Measurements from ENCODE around the gene PPME1.
"Not testable (repeated sequence)": the region's sequence is repeated elsewhere in the genome, so short reads cannot be mapped to it uniquely, and the experiment has no call there.

PPME1 gene, protein sequence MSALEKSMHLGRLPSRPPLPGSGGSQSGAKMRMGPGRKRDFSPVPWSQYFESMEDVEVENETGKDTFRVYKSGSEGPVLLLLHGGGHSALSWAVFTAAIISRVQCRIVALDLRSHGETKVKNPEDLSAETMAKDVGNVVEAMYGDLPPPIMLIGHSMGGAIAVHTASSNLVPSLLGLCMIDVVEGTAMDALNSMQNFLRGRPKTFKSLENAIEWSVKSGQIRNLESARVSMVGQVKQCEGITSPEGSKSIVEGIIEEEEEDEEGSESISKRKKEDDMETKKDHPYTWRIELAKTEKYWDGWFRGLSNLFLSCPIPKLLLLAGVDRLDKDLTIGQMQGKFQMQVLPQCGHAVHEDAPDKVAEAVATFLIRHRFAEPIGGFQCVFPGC

DNA sequence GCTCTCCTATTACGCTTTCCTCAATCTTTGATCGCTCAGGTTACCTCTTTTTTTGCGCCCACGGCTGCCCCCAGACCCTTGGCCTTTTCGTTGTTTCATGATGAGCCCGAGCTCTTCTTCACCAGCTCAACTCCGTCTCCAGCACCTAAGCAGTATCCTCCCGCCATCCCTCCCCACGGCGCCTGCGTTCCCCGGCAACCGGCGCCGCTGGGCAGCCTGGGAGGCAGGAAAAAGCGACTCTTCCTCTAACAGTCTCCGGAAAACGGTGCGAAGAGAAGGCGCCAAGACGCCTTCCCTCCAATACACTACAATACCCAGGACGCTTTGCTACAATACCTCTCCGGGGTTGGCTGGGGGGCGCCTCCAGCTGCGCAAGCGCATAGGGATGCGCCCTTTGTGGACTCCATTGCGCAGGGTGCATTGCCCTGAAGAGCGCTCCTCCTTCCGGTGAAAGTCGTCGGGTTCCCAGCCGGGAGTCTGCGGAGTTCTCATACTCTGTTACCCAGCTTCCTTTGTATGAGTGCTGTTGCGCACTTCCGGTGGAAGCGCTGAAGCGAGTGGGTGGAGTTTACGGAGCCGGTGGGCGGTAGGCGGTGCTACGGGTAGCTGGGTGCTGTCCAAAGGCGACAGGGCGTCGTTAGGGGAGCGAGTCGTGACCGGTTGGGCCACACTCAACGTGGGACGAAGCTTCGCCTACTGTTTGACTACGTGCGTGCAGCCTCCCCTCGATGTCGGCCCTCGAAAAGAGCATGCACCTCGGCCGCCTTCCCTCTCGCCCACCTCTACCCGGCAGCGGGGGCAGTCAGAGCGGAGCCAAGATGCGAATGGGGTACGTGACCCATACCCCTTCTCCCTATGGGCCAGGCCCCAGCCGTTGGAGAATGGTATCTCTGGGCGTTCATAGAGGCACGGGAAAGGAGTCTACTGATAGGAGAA, at the start of gene PPME1, which contains the start of gene C2CD3:
TSS of gene PPME1 (plus strand) at position 596 of the 936 bp plus-strand sequence. CDS start at position 729, 133 bp downstream.
TSS of gene C2CD3 (minus strand) at position 309 of the 936 bp plus-strand sequence. CDS start at position 99, 210 bp downstream.
- peak; percentile 100 for DNase-seq (ENCODE audit: low spot score)

DNA sequence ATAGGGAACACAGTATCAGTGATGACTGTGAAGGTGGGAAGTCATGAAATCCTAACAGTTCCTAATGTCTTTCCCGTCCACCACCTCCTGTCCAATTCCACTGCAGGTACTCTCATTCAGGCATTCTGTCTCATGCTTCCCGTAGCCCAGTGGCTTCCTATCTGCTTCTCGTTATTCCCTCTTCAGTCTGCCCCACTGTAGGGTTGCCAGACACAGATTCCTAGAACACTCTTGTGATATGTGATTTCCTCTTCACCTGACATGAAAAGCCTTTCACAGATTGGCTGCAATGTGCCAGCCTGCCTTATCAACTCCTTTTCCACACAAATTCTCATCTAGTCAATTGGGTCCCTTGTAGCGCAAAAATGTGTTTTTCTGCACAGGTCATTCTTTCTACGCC, 49.3 kb upstream of the PPME1 start:
- DNase-seq (ENCODE audit: low spot score) = no peak

DNA sequence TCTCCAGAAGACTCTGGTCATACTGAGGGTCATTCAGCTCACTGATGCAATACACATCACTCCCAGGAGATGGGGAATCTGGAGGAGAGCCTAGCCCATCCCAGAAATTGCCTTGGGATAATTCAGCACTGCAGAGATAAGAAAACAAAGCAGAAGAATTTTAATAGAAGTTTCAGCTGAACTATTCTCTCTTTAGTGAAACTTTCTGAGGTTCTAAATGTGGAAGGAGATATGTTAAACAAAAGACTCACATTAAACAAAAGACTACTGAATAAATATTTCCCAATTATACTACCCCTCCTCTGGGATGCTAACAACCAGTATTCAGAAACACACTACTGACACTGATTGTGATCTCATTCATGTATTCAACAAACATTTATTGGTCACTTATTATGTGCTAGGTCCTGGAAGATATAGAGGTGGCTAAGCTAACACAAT, 48.1 kb upstream of the PPME1 start:
- no peak for DNase-seq (ENCODE audit: low spot score)

DNA sequence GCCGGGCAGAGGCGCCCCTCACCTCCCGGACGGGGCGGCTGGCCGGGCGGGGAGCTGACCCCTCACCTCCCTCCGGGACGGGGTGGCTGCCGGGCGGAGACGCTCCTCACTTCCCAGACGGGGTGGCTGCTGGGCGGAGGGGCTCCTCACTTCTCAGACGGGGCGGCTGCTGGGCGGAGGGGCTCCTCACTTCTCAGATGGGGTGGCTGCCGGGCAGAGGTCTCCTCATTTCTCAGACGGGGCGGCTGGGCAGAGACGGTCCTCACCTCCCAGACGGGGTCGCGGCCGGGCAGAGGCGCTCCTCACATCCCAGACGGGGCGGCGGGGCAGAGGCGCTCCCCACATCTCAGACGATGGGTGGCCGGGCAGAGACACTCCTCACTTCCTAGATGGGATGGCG, 42.0 kb upstream of the PPME1 start:
- DNase-seq (ENCODE audit: low spot score) = not testable (repeated sequence)

DNA sequence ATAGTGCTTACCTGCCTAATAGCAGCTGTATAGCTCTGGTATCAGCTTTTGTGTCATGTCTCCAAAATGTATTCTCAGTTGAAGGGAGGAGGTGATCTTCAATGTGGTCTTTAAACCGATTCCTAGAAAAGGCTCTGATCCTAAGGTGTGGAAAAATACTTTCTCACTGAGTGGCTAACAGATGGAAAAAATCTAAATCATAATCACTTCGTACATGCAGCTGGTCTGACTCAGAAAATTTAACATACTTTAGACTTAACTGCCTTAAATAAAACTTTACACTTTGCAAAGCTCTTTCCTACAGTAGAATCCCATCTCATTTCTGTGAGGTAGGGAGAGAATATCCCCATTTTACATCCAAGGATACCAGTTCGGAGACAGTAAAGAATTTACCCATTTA, 38.3 kb upstream of the PPME1 start:
- DNase-seq (ENCODE audit: low spot score) = no peak

DNA sequence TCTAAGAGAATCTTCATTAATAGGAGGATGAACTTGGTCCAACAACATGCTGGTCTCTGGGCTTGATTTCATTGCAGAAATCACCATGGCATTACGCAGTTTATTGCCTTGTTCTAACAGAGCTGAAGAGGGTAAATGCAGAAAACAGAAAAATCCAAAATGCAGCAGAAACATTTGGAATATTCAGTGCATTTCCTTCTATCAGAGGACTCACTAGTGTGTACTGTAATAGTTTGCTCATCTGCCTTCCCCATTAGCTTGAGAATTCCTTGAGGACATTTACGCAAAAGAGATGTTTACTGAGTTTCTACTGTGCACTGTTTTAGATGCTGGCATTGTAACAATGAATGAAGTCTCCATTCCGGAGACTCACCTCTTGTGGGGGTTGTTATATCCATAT, 37.7 kb upstream of the PPME1 start:
- DNase-seq (ENCODE audit: low spot score) = no peak

DNA sequence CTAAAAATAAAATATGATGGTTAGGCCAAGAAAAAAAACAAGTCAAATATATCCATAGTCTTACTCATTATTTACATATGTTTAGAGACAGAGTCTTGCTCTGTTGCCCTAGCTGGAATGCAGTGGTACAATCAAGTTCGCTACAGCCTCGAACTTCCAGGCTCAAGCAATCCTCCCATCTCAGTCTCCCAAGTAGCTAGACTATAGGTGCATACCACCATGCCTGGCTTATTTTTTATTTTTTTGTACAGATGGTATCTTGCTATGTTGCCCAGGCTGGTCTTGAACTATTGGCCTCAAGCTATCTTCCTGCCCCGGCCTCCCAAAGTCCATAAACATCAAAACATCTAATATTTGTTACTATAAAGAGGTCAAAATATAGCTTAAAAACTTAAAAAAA, 36.4 kb upstream of the PPME1 start:
- DNase-seq (ENCODE audit: low spot score) = no peak

DNA sequence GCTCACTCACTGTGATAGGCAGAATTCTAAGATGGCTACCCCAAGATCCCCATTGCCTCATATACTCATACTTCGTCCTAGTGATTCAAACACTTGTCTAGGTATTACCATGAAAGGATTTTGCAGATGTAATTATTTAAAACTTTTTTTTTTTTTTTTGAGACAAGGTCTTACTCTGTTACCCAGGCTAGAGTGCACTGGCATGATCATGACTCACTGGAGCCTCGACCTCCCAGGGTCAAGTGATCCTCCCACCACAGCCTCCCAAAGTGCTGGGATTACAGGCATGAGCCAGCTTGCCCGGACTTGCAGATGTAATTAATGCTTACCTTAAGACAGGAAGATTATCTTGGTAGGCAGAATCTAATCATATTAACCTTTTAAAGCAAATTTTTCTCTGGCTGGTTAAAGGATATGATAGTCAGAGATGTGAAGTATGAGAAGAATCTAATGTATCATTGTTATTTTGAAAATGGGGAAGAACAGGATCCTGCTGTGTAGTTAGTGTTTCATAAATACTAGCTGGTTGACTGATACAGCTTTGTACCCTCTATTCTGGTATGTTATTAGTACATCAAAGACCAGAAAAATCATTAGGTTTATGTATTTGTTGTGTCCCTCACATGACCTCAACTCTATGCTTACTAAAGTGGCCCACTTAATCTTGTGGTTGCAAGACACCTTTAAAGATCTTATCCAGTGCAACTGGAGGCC, 35.8 kb upstream of the PPME1 start:
- no peak for DNase-seq (ENCODE audit: low spot score)

DNA sequence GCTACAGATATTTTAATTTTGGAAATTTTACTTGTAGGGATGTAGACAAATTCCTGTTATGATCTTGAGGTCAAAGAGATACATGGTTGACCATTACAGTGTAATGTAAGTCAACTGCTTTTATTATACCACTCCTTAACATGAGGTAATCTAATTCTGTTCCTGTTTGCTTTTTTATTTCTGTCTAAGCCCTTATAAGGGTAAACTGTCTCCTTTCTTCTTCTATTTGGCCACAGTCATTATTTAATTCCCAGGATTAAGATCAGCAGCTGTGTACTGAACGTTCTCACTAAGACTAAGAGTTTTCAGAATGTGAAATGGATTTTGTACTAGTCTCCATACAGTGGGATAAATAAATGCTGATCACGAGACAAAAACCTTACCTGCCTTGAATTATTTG, 33.1 kb upstream of the PPME1 start:
- DNase-seq (ENCODE audit: low spot score) = no peak

DNA sequence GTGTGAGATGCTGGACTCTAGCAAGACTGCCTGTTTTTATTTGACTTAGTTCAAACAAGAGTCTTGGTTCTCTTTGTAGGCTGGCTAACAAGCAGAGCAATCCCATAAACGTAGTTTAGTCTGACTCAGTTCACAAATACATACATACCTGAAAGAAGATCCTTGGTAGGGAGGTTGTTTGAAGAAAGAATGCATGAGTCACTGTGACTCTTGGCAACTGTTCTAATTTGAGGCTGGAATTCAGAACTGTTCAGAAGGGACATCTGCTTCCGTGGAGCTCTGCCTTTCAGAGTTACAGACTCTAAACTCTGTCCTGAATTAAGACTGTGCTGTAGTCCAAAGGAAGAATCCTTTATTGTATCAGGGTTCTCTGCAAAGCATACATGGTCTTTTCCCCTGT, 32.5 kb upstream of the PPME1 start:
- peak; percentile 89 for DNase-seq (ENCODE audit: low spot score)

DNA sequence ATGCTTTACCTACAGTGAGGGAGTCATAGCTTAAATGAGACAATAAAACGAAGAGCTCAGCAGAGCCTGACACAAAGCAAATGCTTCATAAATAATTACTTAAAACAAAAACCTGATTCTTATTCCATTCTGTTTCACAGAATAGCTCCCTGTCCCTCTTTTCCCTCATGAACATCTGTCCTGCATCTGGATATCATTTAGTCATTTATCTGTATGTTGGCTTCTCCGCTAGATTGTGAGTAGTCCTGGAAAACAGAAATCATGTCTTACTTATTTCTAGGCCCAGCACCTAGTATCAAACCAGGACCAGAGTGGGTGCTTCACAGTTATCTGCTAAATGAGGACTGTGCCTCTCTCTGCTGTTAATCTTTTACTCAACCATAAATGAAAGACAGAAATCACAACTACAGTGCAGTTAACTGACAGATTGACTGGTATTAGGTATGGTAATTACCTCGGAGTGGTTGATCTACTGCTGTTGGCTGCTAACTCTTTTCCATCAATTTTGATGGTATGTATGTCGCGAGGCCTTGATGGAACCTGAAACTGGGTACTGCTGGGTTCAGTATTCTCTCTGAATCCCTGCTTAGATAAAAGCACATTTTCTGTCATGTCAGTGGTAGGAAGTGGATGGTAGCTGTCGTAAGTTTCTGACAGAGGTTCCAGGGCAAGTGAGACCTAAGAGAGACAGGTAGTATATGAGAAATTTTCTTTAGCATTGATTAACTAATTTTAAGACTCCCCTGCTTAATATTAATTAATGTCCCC, 31.8 kb upstream of the PPME1 start:
- no peak for DNase-seq (ENCODE audit: low spot score)

DNA sequence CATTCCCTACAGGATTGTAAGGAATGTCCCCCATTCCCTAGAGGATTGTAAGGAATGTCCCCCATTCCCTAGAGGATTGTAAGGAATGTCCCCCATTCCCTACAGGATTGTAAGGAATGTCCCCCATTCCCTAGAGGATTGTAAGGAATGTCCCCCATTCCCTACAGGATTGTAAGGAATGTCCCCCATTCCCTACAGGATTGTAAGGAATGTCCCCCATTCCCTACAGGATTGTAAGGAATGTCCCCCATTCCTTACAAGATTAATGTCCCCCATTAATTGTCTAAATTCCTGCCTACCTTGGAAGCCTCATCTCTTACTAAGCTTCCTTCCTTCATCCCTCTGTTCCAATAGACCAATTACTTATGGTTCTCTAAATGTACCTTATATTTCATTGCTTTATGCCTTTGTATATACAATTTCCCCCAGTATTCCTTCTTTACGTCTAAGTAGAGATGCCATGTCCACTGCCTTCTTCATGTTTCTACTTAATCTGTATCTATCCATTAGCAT, 31.1 kb upstream of the PPME1 start:
- DNase-seq (ENCODE audit: low spot score) = not testable (repeated sequence)

DNA sequence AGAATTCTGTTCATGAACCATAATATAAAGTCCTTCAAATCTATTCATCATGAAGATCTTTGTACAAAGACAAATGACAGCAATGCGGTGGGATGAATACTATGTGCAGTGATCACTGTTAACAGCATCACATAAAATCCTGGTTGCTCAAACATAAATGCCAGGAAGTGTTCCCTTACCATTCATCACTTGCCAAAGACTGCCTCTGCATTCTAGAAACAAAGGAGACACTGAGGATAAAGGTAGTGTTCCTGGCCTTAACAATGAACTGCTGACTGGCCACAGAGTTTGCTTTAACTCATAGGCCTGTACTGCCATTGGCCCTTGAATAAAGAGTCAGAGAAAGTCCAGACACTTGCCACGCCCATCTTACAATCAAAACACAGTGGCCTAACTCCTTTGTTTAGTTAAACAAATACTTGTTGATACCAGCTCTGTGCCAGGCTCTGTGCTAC, 29.8 kb upstream of the PPME1 start:
- peak; percentile 29 for DNase-seq (ENCODE audit: low spot score)

DNA sequence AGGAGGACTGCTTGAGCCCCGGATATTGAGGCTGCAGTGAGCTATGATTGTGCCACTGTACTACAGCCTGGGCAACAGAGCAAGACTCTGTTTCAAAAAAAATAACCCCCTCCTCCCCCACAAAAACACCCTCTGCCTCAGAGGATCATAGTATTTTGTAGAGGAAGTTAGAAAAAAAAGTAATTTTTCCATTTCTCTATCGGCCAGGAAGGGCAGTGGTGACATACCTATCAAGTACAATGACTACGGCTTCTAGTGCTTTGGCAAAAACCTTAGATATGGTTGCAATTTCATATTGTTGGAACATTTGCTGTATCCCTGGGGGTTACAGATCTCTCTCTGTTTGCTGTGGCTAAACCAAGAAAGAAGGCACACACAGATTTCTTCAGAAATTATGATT, 29.2 kb upstream of the PPME1 start:
- no peak for DNase-seq (ENCODE audit: low spot score)

DNA sequence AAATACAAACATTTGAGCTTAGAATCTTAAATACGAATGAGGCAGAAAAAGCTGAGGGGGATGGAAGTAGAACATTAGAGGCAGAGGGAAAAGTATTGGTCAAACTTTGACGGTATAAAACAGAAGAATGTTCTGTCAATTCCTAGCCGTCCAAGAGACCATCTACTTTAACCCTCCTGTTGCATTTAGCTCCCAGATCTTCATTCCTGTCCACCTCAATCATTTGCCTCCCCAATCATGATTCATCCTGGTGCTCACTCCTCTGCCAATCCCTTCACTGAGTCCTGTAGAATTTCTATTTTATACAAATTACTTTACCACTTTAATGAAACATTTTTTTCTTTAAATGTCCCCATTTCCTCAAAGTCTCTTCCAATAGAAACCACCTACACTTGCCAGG, 28.5 kb upstream of the PPME1 start:
- DNase-seq (ENCODE audit: low spot score) = no peak

DNA sequence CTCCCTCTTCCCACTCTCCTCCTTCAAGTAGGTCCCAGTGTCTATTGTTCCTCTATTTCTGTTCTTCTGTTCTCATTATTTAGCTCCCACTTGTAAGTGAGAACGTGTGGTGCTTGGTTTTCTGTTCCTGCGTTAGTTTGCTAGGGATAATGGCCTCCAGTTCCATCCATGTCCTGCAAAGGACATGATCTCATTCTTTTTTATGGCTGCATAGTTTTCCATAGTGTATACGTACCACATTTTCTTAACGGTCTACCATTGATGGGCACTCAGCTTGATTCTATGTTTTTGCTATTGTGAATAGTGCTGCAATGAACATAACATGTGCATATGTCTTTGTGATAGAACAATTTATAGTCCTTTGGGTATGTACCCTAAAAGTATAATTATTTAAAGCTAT, 26.5 kb upstream of the PPME1 start:
- no peak for DNase-seq (ENCODE audit: low spot score)

DNA sequence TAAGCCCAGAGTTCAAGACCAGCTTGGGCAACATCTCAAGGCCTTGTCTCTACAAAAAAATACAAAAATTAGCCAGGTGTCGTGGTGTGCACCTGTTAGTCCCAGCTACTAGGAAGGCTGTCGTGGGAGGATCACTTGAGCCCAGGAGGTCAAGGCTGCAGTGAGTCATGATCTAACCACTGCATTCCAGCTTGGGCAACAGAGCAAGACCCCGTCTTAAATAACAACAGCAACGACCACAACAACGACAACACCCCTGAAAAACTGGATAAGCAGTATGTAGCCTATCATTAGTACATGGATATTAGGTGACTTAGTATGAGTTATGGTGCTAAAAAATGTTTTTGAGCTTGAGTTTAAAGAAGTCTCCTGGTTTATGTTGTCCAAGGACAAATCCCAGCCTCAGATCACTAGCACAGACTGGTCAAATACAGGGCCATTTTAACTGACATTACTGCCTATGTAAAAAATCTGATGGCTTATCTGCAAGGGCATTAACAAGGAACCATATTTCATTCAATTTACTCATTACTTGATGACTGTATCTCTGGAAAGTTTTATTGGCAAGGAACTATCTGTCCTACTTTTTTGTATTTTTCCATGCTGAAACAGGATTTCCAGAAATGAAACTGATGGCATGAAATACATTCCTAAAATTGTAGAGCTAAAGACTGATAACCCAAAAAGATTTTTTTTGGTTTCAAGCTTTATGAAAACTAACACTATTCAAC, 23.7 kb upstream of the PPME1 start:
- DNase-seq (ENCODE audit: low spot score) = peak; percentile 21

DNA sequence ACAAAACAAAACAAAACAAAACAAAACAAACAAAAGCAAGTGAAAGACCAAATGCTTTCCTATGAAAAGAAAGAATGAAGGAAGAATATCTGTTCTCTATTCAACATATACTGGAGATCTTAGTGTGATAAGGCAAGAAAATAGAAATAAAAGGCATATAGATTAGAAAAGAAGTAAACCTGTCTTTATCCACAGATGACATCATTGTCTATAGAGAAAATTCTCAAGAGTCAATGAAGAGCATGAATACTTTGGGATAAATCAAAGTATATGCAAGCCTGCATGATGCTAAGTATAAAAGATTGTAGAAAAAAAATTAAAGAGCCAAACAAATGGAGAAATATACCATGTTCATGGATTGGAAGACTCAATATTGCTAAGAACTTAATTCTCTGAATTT, 17.9 kb upstream of the PPME1 start:
- no peak for DNase-seq (ENCODE audit: low spot score)

DNA sequence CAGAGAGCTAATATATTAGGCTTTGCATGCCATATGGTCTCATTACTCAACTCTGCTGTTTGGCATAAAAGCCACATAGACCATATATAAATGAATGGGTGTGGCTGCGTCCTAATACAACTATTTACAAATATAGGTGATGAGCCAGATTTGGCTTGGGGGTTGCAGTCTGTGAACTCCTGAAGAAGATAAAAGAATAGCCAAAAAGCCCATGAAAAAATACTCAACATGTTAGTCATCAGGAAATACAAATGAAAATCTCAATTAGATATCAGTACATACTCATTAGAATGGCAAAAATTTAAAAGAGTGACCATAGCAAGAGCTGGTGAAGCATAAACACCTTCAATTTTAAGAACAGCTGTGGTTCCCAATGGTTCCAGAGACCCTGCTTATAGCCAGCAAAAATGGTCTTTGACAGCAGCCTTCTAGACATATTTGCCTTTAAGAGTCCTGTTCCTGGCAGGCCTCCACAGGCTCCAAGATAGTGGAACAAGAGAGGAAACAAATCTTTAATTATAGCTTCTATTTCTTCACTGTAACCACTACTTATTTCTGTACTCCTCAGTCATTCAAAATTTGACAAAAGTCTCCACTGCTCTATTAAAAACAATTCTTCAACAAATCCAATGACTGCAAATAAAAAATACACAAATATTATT, 16.3 kb upstream of the PPME1 start:
- DNase-seq (ENCODE audit: low spot score) = peak; percentile 58

DNA sequence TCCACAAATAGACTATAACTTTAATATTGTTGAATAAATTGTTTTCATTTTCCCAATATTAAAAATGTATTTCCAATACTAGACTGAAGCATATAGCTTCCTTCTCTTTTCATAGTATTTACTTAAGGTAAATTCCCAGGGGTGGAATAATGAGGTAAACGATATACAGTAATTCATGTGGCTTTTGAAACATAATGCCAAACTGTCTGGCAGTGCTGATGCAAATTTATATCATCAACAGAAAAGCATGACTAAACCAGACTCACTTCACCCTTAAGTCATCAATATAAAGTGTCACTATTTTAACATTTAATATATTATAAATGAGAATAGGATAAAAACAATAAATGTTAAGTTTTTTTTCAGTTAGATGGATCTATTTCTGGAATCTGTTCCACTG, 13.9 kb upstream of the PPME1 start:
- peak; percentile 47 for DNase-seq (ENCODE audit: low spot score)
